ENCODE results near the gene KRT26.

GRCh38 chr17:40818343-40818732, 46.3 kb upstream of the KRT26 start:
- TF ChIP-seq EZH2 (IDR thresholded peaks at IDR 0.05; ENCODE audit: borderline replicate concordance, low read length): no peak
- TF ChIP-seq CTCF (conservative IDR thresholded peaks at IDR 0.05 in 1 of 2, IDR thresholded peaks at IDR 0.05 in 1 of 2; ENCODE audit: extremely low read depth in 1 of 2, insufficient read depth in 1 of 2, low read depth in 1 of 2, low read length in 2 of 2): no peak

All from mammary epithelial cell (primary cell).